Kidney (tissue), 14 donors: ENCODE results near the gene RPE65. TPM values are rescaled to one million over a fixed set of nuclear protein-coding genes. Genes with fewer than 3 reads are reported as not detected.

Source experiments
- DNase-seq, 5 donors: peaks; one replicate each; pipeline ENCODE4 v3.0.0-alpha.2; 2013 to 2020
- FAIRE-seq: peaks from 2 replicates; lab custom pipeline; 2012; peaks lifted over from hg19 to GRCh38; lab: Jason Lieb, UNC
- H3K27ac ChIP-seq, 2 donors: one replicate each; pipeline ENCODE4 v1.7.0; 2013; ENCODE audit warnings: low read depth in 2 of 2, low read length in 2 of 2, inconsistent platforms in 1 of 2
- H3K27me3 ChIP-seq: one replicate; pipeline ENCODE4 v1.7.1; 2013; ENCODE audit warnings: low read length, inconsistent platforms; ENCODE audit not compliant: control insufficient read depth, insufficient read depth
- H3K36me3 ChIP-seq, 3 donors: one replicate each; pipeline versions ENCODE4 v1.7.0 to v1.7.1; 2013; ENCODE audit warnings: low read length in 3 of 3, control low read depth in 1 of 3, inconsistent platforms in 1 of 3; ENCODE audit not compliant: insufficient read depth in 3 of 3, control insufficient read depth in 2 of 3
- H3K4me1 ChIP-seq, 3 donors: one replicate each; pipeline versions ENCODE4 v1.7.0 to v1.7.1; 2013; ENCODE audit warnings: low read length in 3 of 3, inconsistent platforms in 1 of 3, low read depth in 1 of 3; ENCODE audit not compliant: control insufficient read depth in 2 of 3, insufficient read depth in 2 of 3
- H3K4me3 ChIP-seq, 3 donors: one replicate each; pipeline versions ENCODE4 v1.7.0 to v1.8.1; 2013; ENCODE audit warnings: low read length in 3 of 3, control low read depth in 1 of 3, inconsistent platforms in 1 of 3
- H3K9ac ChIP-seq, 3 donors: one replicate each; pipeline versions ENCODE4 v1.7.0 to v1.7.1; 2013; ENCODE audit warnings: low read length in 3 of 3, control low read depth in 1 of 3, inconsistent platforms in 1 of 3
- H3K9me3 ChIP-seq, 3 donors: one replicate each; pipeline versions ENCODE4 v1.7.0 to v1.7.1; 2013; ENCODE audit warnings: low read length in 3 of 3, control low read depth in 1 of 3, inconsistent platforms in 1 of 3; ENCODE audit not compliant: control insufficient read depth in 2 of 3, insufficient read depth in 1 of 3
- CTCF ChIP-seq: IDR thresholded peaks from 3 replicates; pipeline ENCODE4 v1.5.1; 2012; ENCODE audit warnings: mild to moderate bottlenecking, moderate library complexity, borderline replicate concordance; ENCODE audit not compliant: insufficient read depth; ENCODE audit errors: extremely low read depth
- intact Hi-C: fragments of 100-400 bp; cut with DNase I; formaldehyde crosslinking; loops from one replicate; pipeline ENCODE4 v1.11.1; 2022
- polyA plus RNA-seq: library from polyadenylated mRNA; stranded (reverse); fragments of 350-450 nt; fragmentation: Illumina TruSeq; extraction: RNeasy Lipid Tissue Mini Kit (QIAGEN cat#74804); gene quantifications from one replicate; pipeline ENCODE4 v1.2.3, GENCODE V29; 2014; ENCODE audit warnings: low read depth, low replicate concordance; ENCODE audit not compliant: insufficient read depth
- total RNA-seq: library from RNA; stranded (reverse); fragmentation: NEBNext Ultra II Directional; extraction: Animal tissue kit (Norgen Biotek cat#: 25700); gene quantifications from one replicate; pipeline ENCODE4 v1.2.1, GENCODE V29; 2021
- donor health status: control.
- donor health status: control.
- donor health status: control.
- donor health status: control.
- donor health status: control.
- donor health status: DM: yes; HTN: yes; CAD: no.
- donor health status: Normal renal cell carcinoma (clear cell type).

The RPE65 gene
- total and polyA plus RNA-seq, 2 donors from 2014 or later, result not detected

DNA sequence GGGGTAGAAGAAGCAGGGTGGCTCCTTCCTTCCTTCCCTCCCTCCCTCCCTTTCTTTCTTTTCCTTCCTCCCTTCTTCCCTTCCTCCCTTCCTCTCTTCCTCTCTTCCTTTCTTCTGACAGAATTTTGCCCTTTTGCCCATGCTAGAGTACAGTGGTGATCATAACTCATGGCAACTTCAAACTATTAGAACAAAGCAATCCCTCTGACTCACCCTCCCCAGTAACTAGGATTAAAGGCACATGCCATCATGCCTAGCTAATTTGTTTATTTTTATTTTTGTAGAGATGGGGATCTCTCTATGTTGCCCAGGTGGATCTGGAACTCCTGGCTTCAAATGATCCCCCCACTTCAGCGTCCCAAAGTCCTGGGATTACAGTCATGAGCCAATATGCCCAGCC, 10.0 kb upstream of the RPE65 start:
- intact Hi-C loops, result no loop called here
- Histone ChIP-seq H3K4me3 (no peak overlapping the region), H3K36me3 (no peaks in the 10 kb centered on the region), H3K4me1 (no peaks in the 10 kb centered on the region), H3K9ac (no peak overlapping the region), H3K27ac (no peak overlapping the region), H3K9me3 (peaks cover 0 to 11% (median 0%) of the 10 kb centered on the region in 3 donors), H3K27me3 (no peaks in the 10 kb centered on the region)
- DNase-seq (no peak), FAIRE-seq (no peak)
- no peak for TF ChIP-seq CTCF

GRCh38 chr1:68459091-68459490, 9.3 kb upstream of the RPE65 start:
- no peak overlapping the region for H3K9ac ChIP-seq
- H3K4me1 ChIP-seq, result no peaks in the 10 kb centered on the region
- no peak overlapping the region for H3K4me3 ChIP-seq
- TF ChIP-seq CTCF, result no peak
- H3K27ac ChIP-seq, result no peak overlapping the region
- intact Hi-C loops, result no loop called here
- peaks cover 0 to 11% (median 0%) of the 10 kb centered on the region in 3 donors for H3K9me3 ChIP-seq
- no peaks in the 10 kb centered on the region for H3K27me3 ChIP-seq
- H3K36me3 ChIP-seq, result no peaks in the 10 kb centered on the region
- DNase-seq, result peak in 1 of 5 donors; percentile 13
- no peak for FAIRE-seq

DNA sequence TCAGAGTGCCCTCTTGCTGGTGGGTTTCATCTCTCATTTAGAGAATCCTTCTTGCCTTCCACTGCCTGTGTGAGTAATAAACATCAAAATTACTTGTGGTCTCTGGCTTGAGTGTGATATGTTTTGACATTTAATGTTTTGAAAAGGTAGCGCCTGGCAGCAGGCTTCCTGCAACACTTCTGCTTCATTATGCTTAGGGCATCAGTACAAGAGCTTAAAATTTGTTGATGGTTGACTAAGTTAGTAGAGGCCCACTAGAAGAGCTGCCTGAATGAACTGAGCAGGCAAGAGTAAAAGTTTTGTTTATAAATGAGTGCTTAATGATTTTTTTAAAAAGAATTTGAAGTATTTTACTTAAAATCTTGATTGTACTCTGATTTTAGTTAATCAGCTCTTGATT, 6.4 kb upstream of the RPE65 start:
- Histone ChIP-seq H3K9me3 (no peaks in the 10 kb centered on the region), H3K4me3 (no peak overlapping the region), H3K27ac (no peak overlapping the region), H3K27me3 (no peaks in the 10 kb centered on the region), H3K36me3 (no peaks in the 10 kb centered on the region), H3K4me1 (no peaks in the 10 kb centered on the region), H3K9ac (no peak overlapping the region)
- intact Hi-C loops, result no loop called here
- no peak for FAIRE-seq
- no peak for TF ChIP-seq CTCF
- no peak for DNase-seq

DNA sequence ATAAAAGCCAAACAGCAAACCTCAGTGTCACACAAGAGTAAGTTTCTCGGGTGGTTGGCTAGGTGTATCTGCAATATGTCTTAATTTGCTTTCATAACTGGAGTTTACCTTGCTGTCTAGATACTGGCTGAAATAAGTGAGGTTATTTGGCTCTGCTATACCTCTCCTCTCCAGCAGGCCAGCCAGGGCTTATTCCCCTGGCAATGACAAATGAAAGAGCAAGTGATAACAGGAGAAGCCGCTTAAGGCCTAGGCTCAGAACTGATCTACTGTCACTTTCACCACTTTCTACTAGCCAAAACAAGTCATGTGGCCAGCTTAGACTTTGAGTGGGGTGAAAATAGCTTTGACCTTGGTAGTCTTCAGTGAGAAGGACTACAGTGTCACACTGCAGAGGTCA, 4.8 kb upstream of the RPE65 start:
- no peaks in the 10 kb centered on the region for H3K9me3 ChIP-seq
- no peak for FAIRE-seq

More for the DNA sequence above, 4.8 kb upstream of the RPE65 start:
- Histone ChIP-seq H3K4me3 (no peak overlapping the region), H3K36me3 (no peaks in the 10 kb centered on the region), H3K4me1 (no peaks in the 10 kb centered on the region), H3K9ac (no peak overlapping the region), H3K27me3 (no peaks in the 10 kb centered on the region), H3K27ac (no peak overlapping the region)
- no peak for DNase-seq
- TF ChIP-seq CTCF, result no peak
- intact Hi-C loops, result no loop called here
